ENCODE data around the gene ELMOD1.

ELMOD1 gene

DNA sequence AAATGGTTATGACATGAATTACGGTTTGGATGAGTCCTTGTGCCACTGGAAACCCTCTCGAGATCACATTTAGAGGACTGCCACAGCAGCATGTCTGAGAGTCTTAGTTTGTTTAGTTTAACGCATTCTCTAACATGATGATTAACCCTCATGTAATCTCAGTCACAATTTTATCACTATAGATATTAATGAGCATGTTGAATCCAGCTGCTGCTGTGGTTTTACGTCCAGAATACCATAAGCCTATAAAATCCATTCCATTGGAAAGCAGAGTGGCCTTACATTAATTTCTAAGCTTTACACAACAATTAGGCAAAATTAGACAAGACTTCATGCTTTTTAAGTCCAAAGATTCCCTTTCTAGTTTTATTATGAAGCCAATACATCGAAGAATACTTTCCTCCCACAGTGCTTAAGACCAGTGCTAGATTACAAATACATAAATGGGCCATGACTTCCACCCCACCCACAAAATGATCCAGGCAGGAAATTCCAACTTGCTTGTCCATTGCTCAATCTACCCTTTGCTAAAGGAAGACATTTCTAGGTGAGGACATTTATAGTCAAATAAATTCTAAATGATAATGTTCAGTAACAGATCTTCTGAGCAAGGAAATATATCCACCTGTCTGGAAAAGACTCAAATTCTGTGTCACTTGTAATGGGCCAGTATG is 3.5 kb upstream of the ELMOD1 start:
- TF ChIP-seq POLR2AphosphoS5 (IDR thresholded peaks at IDR 0.05; ENCODE audit: low read depth, low read length) (no peak), SIN3A (IDR thresholded peaks at IDR 0.05; ENCODE audit: borderline replicate concordance, insufficient read depth, low read length) (no peak), TAF1 (IDR thresholded peaks at IDR 0.05; ENCODE audit: borderline replicate concordance, insufficient read depth, low read length) (no peak), FOXP2 (optimal IDR thresholded peaks at IDR 0.05; ENCODE audit: borderline replicate concordance, extremely low read depth, extremely low read length, insufficient read depth) (no peak)
- TF ChIP-seq, protein P1, sequence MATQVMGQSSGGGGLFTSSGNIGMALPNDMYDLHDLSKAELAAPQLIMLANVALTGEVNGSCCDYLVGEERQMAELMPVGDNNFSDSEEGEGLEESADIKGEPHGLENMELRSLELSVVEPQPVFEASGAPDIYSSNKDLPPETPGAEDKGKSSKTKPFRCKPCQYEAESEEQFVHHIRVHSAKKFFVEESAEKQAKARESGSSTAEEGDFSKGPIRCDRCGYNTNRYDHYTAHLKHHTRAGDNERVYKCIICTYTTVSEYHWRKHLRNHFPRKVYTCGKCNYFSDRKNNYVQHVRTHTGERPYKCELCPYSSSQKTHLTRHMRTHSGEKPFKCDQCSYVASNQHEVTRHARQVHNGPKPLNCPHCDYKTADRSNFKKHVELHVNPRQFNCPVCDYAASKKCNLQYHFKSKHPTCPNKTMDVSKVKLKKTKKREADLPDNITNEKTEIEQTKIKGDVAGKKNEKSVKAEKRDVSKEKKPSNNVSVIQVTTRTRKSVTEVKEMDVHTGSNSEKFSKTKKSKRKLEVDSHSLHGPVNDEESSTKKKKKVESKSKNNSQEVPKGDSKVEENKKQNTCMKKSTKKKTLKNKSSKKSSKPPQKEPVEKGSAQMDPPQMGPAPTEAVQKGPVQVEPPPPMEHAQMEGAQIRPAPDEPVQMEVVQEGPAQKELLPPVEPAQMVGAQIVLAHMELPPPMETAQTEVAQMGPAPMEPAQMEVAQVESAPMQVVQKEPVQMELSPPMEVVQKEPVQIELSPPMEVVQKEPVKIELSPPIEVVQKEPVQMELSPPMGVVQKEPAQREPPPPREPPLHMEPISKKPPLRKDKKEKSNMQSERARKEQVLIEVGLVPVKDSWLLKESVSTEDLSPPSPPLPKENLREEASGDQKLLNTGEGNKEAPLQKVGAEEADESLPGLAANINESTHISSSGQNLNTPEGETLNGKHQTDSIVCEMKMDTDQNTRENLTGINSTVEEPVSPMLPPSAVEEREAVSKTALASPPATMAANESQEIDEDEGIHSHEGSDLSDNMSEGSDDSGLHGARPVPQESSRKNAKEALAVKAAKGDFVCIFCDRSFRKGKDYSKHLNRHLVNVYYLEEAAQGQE (IDR thresholded peaks at IDR 0.05; ENCODE audit: insufficient read depth in 1 of 2, low read depth in 2 of 2, low read length in 2 of 2), result no peak

DNA sequence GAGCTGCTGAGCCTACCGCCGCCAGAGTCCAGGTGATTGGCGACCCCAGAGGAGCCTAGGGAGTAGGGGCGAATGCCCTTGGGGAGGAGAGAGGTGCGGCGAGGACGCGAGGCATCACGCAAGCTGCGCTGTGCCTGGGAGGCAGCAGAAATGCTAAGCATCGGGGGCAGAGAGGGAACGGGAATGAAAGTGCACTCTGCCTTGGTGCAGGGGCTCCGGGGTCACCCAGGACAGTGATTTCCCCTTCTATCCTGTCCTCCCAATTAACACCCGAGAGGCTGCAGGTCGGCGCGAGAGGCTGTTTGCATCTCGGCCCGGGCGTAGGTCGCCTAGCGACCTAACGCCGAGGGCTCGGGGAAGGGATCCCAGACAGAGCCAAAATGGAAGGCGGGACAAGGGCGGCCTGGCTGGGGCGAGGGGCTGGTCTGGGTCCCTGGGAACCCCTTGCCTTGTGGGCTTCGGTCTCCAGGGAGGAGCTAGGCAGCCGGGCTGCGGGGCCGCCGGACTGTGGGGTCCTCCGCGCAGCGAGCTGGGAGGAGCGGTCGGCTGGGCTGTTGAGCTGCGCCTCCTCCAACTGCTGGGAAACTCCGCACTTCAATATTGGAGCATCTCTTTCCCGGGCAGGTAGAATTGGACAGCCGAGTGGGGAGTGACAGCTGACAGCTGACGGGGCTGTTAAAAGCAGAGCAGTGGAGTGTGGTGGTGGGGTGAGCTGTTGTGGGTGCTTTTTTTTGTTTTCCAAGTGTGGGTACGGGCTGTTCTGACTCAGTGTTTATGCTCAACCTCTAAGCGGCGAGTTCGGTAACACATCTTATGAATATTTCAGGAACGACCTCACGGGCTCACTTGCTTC is 657 bp downstream of the ELMOD1 start:
- TF ChIP-seq FOXP2 (optimal IDR thresholded peaks at IDR 0.05; ENCODE audit: borderline replicate concordance, extremely low read depth, extremely low read length, insufficient read depth) (no peak), TAF1 (IDR thresholded peaks at IDR 0.05; ENCODE audit: borderline replicate concordance, insufficient read depth, low read length) (no peak), SIN3A (IDR thresholded peaks at IDR 0.05; ENCODE audit: borderline replicate concordance, insufficient read depth, low read length) (no peak), POLR2AphosphoS5 (IDR thresholded peaks at IDR 0.05; ENCODE audit: low read depth, low read length) (no peak)
- TF ChIP-seq, protein P1 (IDR thresholded peaks at IDR 0.05; ENCODE audit: insufficient read depth in 1 of 2, low read depth in 2 of 2, low read length in 2 of 2), result no peak

DNA sequence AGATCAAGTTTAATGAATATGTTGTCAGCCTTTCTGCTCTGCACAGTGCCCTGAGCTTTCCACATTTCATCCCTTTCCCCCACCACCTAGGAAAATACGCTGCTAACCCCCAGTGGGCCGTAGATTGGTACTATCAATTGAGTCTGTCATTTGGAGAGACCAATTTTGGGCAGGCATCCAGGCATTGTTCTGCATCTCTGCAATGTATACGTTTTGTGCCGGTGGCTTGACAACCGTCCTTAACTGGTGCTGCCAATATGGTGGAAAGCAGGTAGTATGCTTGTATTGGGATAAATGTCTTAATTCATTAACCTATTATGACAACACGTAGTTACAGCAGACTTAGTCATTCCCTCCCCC is 1.3 kb downstream of the ELMOD1 start:
- TF ChIP-seq POLR2AphosphoS5 (IDR thresholded peaks at IDR 0.05; ENCODE audit: low read depth, low read length), result no peak
- no peak for TF ChIP-seq SIN3A (IDR thresholded peaks at IDR 0.05; ENCODE audit: borderline replicate concordance, insufficient read depth, low read length)
- TF ChIP-seq FOXP2 (optimal IDR thresholded peaks at IDR 0.05; ENCODE audit: borderline replicate concordance, extremely low read depth, extremely low read length, insufficient read depth), result no peak
- no peak for TF ChIP-seq TAF1 (IDR thresholded peaks at IDR 0.05; ENCODE audit: borderline replicate concordance, insufficient read depth, low read length)

- TF ChIP-seq, protein P1 (IDR thresholded peaks at IDR 0.05; ENCODE audit: insufficient read depth in 1 of 2, low read depth in 2 of 2, low read length in 2 of 2), result no peak
- no peak for TF ChIP-seq POLR2AphosphoS5 (IDR thresholded peaks at IDR 0.05; ENCODE audit: low read depth, low read length)
- TF ChIP-seq FOXP2 (optimal IDR thresholded peaks at IDR 0.05; ENCODE audit: borderline replicate concordance, extremely low read depth, extremely low read length, insufficient read depth), result no peak
- TF ChIP-seq TAF1 (IDR thresholded peaks at IDR 0.05; ENCODE audit: borderline replicate concordance, insufficient read depth, low read length), result no peak
- TF ChIP-seq SIN3A (IDR thresholded peaks at IDR 0.05; ENCODE audit: borderline replicate concordance, insufficient read depth, low read length), result no peak
Measured at GRCh38 chr11:107592813-107593212, 1.9 kb downstream of the ELMOD1 start.

DNA sequence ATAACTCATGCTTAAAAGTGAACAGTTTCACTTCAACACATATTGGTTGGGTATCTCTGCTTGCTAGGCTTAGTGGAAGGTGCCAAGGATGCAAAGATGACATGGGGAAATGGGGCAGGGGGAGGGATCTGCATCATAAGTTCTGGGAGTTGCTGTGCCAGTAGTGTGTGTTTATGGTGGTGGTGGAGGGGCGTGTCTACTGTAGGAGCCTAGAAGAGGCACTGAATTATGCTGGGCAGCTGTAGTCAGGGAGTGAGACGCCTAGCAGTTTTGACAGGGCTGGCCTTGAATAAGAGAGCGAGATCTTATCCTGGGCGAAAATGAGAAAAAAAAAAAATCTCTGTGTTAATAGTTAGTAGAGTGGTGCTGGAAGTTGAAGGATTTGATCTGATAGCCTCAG is 3.0 kb downstream of the ELMOD1 start:
- TF ChIP-seq FOXP2 (optimal IDR thresholded peaks at IDR 0.05; ENCODE audit: borderline replicate concordance, extremely low read depth, extremely low read length, insufficient read depth) (no peak), SIN3A (IDR thresholded peaks at IDR 0.05; ENCODE audit: borderline replicate concordance, insufficient read depth, low read length) (no peak), POLR2AphosphoS5 (IDR thresholded peaks at IDR 0.05; ENCODE audit: low read depth, low read length) (no peak), TAF1 (IDR thresholded peaks at IDR 0.05; ENCODE audit: borderline replicate concordance, insufficient read depth, low read length) (no peak)
- TF ChIP-seq, protein P1 (IDR thresholded peaks at IDR 0.05; ENCODE audit: insufficient read depth in 1 of 2, low read depth in 2 of 2, low read length in 2 of 2), result no peak
